ENCODE results near the gene DHX29. TPM values are rescaled to one million over a fixed set of nuclear protein-coding genes. Genes with fewer than 3 reads are reported as not detected.
A peak's percentile ranks its signal among the peaks of the same experiment; 100 is the strongest.

The DHX29 gene
- total and polyA plus RNA-seq, 2 experiments from 2014 or later: 32.9 to 46.5 TPM

DNA sequence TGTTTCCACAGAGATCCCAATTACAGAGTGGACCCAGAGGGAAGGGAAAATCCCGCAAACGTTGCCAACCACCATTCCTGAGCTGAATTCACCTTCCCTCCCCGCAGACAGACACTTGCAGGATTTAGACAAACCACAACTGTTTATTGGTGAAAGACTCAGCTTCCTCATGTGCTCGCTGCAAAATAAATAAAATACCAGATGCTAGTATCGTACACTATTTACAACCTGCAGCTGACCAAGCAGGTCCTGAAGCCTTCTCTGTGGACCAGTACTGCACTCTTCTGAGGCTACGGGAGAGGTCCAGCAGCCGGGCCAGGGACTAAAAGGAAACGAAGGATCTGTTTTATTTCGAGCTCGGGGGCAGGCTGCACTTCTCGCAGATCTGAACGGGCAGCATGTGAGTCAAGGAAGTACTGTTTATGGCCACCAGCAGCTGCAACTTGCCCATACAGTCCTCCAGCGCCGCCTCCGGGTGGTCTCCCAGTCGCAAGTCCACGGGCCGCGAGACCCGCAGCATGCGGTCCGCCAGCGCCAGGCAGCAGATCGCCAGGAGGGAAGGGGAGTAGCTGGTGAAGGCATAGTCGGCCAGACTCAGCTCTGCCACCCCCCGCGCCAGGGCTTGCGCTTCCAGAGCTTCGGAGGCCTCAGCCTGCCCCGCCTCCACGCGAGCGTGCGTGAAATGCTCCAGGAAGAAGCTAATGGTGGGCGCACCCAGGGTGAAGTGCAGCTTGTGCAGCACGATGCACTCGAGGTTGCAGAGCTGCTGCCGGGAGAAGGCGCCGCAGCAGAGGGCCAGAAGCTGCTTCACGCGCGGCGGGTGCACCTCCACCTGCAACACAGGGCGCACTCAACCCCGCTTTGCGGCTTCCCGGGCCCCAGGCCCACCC lies 76.2 kb downstream of the DHX29 start:
- Histone ChIP-seq H2AFZ (peak overlapping the region; percentile 89), H3K4me1 (ENCODE audit: insufficient read depth) (peaks cover 36% of the 10 kb centered on the region), H3K27ac (no peak overlapping the region), H3K36me3 (replicated peaks; ENCODE audit: insufficient read depth, low read depth) (no peaks in the 10 kb centered on the region), H3K4me3 (no peak overlapping the region), H3K79me2 (no peaks in the 10 kb centered on the region), H3K4me2 (peak overlapping the region; percentile 99), H3K27me3 (peaks cover 88% of the 10 kb centered on the region), H3K9me3 (ENCODE audit: low read depth) (no peaks in the 10 kb centered on the region), H4K20me1 (ENCODE audit: insufficient read depth, poor library complexity, severe bottlenecking) (no peaks in the 10 kb centered on the region), H3K9me2 (replicated peaks; ENCODE audit: insufficient read depth) (no peaks in the 10 kb centered on the region)
- 6% methylated on average over 45 of the region's 48 CpGs for WGBS (ENCODE audit: low lambda C conversion rate, missing lambda C conversion rate)
- TF ChIP-seq EZH2phosphoT487 (IDR thresholded peaks at IDR 0.05; ENCODE audit: low read depth, severe bottlenecking, unreplicated experiment) (peak; percentile 37), EZH2 (IDR thresholded peaks at IDR 0.05; ENCODE audit: borderline replicate concordance) (peak; percentile 39)
- TF ChIP-seq, protein P1, sequence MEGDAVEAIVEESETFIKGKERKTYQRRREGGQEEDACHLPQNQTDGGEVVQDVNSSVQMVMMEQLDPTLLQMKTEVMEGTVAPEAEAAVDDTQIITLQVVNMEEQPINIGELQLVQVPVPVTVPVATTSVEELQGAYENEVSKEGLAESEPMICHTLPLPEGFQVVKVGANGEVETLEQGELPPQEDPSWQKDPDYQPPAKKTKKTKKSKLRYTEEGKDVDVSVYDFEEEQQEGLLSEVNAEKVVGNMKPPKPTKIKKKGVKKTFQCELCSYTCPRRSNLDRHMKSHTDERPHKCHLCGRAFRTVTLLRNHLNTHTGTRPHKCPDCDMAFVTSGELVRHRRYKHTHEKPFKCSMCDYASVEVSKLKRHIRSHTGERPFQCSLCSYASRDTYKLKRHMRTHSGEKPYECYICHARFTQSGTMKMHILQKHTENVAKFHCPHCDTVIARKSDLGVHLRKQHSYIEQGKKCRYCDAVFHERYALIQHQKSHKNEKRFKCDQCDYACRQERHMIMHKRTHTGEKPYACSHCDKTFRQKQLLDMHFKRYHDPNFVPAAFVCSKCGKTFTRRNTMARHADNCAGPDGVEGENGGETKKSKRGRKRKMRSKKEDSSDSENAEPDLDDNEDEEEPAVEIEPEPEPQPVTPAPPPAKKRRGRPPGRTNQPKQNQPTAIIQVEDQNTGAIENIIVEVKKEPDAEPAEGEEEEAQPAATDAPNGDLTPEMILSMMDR (IDR thresholded peaks at IDR 0.05; ENCODE audit: poor library complexity): no peak
- DNase-seq (ENCODE audit: low spot score): peak; percentile 34

DNA sequence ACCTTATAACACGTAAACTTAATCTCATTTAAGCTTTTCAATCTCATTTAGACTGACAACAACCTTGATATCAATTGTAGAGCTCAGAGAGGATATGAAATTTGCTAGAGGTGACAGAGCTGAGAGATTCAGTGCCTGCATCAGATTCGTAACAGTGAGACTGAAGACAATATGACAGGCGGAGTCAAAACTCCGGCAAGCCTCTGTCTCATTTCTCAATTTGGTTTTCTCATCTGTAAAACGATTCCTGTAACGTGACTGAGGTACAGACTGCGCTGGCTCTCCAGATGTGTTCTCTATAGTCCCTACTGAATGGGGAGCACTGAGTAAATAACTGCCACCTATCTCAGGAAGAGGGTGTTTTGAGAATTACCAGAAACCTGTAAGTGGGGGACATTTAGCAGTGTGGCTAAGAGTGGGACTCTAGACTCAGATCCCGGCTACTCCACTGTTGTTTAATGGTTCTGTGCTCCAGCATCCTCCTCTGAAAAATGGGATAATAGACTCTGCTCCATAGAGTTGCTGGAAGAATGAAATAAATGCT lies 77.3 kb downstream of the DHX29 start:
- Histone ChIP-seq H3K4me2 (no peak overlapping the region), H3K79me2 (no peaks in the 10 kb centered on the region), H3K27ac (no peak overlapping the region), H3K9me3 (ENCODE audit: low read depth) (no peaks in the 10 kb centered on the region), H3K36me3 (replicated peaks; ENCODE audit: insufficient read depth, low read depth) (no peaks in the 10 kb centered on the region), H2AFZ (no peak overlapping the region), H3K27me3 (peaks cover 96% of the 10 kb centered on the region), H3K9me2 (replicated peaks; ENCODE audit: insufficient read depth) (no peaks in the 10 kb centered on the region), H3K4me3 (no peak overlapping the region), H3K4me1 (ENCODE audit: insufficient read depth) (peaks cover 36% of the 10 kb centered on the region), H4K20me1 (ENCODE audit: insufficient read depth, poor library complexity, severe bottlenecking) (no peaks in the 10 kb centered on the region)
- 54% methylated on average over 8 of the region's 8 CpGs for WGBS (ENCODE audit: low lambda C conversion rate, missing lambda C conversion rate)
- TF ChIP-seq EZH2phosphoT487 (IDR thresholded peaks at IDR 0.05; ENCODE audit: low read depth, severe bottlenecking, unreplicated experiment): no peak
- DNase-seq (ENCODE audit: low spot score): no peak

DNA sequence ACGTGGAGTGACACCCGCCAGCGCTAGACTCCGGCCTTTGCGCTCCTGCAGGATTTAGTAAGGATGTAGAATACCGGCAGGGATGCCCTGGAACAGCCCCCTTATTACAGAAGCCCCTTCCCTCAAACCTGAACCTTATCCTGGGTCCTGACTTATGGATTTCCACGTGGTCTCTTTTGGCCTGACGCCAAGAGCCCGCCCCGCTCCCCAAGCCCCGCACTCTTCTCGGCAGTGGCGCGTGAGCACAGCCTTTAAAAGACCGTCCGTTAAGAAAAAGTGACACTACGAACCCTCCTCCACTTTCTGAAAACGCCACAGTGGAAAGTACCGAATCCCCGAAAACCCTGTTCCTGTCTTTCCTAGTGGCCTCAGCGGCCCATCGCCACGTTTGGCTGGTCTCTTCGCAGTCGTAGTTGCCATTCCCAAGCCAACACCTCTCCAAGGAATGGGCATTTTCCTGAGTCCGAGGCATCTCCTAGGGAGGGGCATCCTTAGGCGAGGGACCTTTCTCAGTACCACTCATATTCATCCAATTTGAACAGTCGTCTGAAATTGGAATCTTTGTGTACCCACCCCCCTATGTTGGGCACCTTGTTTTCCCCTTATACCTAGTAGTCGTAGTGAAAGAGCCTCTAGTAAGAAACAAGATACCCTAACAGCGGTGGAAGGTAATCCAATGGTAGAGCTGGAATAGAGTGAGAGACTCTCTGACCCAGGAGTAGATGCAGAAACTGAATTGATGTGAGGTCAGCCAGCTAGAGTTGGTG lies 79.6 kb downstream of the DHX29 start:
- Histone ChIP-seq H2AFZ (peak overlapping the region; percentile 66), H3K79me2 (no peaks in the 10 kb centered on the region), H3K4me3 (peak overlapping the region; percentile 52), H4K20me1 (ENCODE audit: insufficient read depth, poor library complexity, severe bottlenecking) (no peaks in the 10 kb centered on the region), H3K4me1 (ENCODE audit: insufficient read depth) (peaks cover 36% of the 10 kb centered on the region), H3K9me2 (replicated peaks; ENCODE audit: insufficient read depth) (no peaks in the 10 kb centered on the region), H3K27ac (no peak overlapping the region), H3K9me3 (ENCODE audit: low read depth) (no peaks in the 10 kb centered on the region), H3K36me3 (replicated peaks; ENCODE audit: insufficient read depth, low read depth) (no peaks in the 10 kb centered on the region), H3K4me2 (peak overlapping the region; percentile 96), H3K27me3 (peaks cover 99% of the 10 kb centered on the region)
- TF ChIP-seq, protein P1 (IDR thresholded peaks at IDR 0.05; ENCODE audit: poor library complexity): no peak
- TF ChIP-seq EZH2phosphoT487 (IDR thresholded peaks at IDR 0.05; ENCODE audit: low read depth, severe bottlenecking, unreplicated experiment): no peak
- TF ChIP-seq EZH2 (IDR thresholded peaks at IDR 0.05; ENCODE audit: borderline replicate concordance): no peak
- 4% methylated on average over 29 of the region's 30 CpGs for WGBS (ENCODE audit: low lambda C conversion rate, missing lambda C conversion rate)
- DNase-seq (ENCODE audit: low spot score): no peak

All from hepatocyte (in vitro differentiated cells).